DMS114 treated with DMSO at 0.1 percent for 48 hours (cell line): ENCODE results near the gene CRYZ.
"Not testable (repeated sequence)": the region's sequence is repeated elsewhere in the genome, so short reads cannot be mapped to it uniquely, and the experiment has no call there.

ENCODE experiments used
- DNase-seq: peaks from one replicate; lab custom pipeline; 2025; ENCODE audit not compliant: unreplicated experiment; lab: John Stamatoyannopoulos, UW

Gene CRYZ

DNA sequence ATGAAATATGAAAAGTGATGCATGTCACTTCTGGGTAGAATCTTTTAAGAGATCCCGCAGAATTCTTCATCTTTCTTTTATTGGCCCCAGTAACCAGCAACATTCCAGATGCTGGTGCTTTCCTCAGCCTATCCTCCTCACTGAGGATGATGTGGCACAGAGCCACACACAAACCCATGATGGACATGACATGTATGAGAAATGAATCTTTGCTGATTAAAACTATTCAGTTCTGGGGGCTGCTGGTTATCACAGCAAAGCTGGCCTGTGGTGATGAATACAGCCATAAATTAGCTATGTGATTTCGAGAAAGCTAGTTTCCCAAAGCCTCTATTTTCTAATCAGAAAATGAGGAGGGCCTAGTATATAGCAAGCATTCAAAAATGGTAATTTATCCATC, 51.0 kb downstream of the CRYZ start:
- DNase-seq = no peak

- DNase-seq = no peak
These were observed 51.4 kb downstream of the CRYZ start for GRCh38 chr1:74681449-74681848.

DNA sequence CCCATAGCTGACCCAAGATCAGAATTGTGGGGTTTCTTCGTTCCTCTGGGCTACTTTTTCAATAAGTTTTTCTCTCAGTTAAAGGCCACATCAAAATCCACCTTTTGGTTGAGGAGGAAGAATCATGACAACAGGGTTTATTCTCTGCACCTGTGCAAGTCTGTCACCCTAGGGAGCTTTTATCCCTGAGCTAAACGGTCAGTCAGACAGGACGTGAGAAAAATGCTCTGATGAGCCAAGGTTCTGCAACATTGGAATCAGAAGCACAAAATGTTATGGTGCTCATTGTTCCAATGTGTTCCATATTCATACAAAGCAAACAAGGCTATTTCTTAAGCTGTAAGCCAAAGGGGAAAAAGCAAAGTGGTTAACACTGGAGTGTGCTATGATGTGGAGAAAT, 51.8 kb downstream of the CRYZ start:
- DNase-seq = no peak

- DNase-seq = no peak
These were observed 53.0 kb downstream of the CRYZ start for GRCh38 chr1:74679811-74680210.

DNA sequence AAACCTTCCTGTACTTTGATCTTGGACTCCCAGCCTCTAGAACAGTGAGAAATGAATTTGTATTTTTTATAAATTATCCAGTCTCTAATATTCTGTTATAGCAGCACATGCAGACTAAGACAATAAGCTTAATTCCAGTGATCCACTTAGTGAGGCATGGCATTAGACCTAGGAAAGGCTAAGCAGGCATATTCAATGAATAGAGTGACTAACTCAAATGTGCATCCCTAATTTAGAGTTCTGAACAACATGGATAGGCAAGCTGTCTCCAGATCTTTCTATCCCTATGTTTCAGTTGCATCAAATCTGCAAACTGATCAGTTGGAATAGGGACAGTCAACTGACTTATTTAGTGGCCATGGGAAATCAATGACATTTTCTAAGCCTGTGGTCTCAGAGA, 54.9 kb downstream of the CRYZ start:
- no peak for DNase-seq

GRCh38 chr1:74674278-74675048, 58.4 kb downstream of the CRYZ start:
- DNase-seq = no peak

DNA sequence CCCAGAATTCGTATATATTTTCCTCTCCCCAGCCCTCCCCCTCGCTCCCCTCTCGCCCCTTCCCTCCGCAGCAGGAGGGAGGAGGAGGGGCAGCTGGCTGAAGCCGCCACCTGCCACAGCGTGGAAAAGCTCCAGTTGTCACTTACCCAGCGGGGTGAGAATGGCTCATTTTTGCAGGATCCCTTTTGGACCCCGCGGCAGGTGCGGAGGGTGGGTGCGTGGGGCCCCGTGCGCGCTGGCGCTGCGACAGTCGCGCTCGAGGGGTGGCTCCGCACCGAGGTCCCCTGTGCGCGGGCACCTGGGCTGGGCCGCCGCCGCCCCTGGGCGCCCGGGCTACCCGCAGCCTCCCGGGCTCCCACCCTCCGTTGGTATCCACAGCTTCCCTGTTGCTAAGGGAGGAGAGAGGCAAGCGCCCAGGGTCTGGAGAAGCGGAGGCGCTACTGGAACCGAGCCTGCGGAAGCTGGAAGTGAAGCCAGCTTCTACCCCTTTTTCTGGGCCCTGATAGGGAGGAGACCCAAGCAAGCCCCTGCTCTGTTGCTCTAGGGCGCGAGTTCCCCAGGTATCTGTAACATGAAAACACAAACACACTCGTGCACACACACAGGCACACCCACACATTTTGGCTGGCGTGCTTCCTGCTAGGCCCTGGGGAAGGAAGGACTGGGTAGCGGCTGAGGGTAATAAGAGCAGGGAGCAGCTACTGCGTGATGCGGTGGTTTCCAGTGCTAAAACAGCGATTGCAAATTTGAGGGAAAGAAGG, 59.3 kb downstream of the CRYZ start, which contains the start of gene ERICH3:
ERICH3 (minus strand) TSS at position 442 of the 761 bp plus-strand sequence; CDS start at position 169, 273 bp downstream.
- no peak for DNase-seq

- not testable (repeated sequence) for DNase-seq
These were observed 62.0 kb downstream of the CRYZ start for GRCh38 chr1:74670866-74671265.
